GM21360 (cell line): ENCODE results near the gene TMEM164.

Experiments
- ATAC-seq: cut with Tn5 transposase; IDR thresholded peaks from one replicate; pipeline ENCODE4 v1.9.1; 2021; ENCODE audit warnings: mild to moderate bottlenecking, moderate library complexity; ENCODE audit not compliant: unreplicated experiment

The TMEM164 gene

GRCh38 chrX:110192516-110192915 is 189.6 kb downstream of the TMEM164 start:
- ATAC-seq: no peak

GRCh38 chrX:110194977-110195376 is 192.1 kb downstream of the TMEM164 start:
- no peak for ATAC-seq

DNA sequence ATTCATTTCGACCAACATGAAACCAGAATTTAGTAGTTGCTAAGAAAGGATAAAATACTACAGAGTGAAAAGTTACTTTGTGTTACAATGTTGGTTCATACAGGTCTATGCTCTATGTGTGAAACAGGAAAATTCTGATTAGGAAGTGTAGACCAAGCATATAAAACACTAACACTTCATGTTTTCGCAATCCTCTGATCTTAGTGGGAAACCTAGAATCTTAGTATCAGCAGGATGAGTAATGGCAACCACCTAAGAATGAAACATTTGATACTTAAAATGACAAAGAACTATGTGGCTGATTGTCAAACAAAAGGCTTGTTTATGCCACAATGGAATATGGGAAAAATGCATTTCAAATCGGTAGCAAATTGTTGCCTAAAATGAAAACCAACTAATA is 198.9 kb downstream of the TMEM164 start:
- no peak for ATAC-seq

GRCh38 chrX:110204986-110205385 is 202.1 kb downstream of the TMEM164 start:
- no peak for ATAC-seq

DNA sequence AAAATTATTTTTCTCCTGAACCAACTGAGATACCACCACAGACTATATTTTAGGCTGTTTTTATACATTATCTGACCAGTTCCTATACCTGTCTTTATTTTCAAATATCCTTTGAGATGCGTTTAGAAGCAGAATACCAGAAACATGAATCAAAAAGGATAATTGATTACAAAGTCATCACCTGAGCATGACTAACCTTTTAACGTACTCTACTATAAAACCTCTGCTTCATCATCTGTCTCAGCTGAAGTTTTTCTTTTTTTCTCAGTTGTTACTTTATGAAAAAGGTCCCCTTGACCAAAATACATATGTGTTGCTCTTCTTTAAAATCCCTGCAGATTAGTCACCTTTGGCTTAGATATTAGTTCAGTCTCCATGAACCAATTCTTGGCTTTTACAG is 205.2 kb downstream of the TMEM164 start:
- ATAC-seq: no peak

DNA sequence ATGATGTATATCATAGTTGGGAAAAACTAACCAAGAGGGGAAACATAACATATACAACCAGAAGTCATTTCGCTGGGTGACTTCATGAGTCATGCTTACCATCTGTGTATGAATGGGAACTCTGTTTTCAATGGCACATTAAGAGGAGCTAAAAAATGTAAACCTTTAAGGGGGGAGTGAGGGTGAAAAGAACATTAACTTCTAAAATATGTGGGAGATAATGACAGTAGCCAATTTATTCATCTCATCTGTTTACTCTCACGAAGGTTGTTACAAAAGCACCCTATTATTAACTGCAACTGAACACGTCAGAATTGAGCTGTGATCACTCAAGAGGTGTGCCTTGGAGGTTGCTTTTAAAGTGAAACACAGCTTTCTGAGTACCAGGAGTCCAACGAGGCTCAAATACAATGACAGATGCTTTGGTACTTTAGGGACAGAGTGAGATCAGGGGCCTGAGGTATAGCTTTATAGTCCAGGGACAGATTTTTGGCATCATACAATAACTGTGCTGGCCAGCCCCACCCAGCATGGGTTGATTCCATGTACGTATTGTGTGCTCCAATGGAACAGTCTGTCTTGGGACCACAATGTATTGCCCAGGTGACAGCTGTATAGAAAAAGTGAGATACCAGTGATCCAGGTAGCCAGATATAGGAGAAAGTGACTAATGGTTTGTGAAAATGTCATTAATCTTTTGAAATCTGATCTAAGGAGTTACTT is 207.7 kb downstream of the TMEM164 start:
- no peak for ATAC-seq

- ATAC-seq: no peak
Measured at GRCh38 chrX:110211340-110211739, 208.4 kb downstream of the TMEM164 start.

- ATAC-seq: no peak
Measured at GRCh38 chrX:110212299-110212698, 209.4 kb downstream of the TMEM164 start.

DNA sequence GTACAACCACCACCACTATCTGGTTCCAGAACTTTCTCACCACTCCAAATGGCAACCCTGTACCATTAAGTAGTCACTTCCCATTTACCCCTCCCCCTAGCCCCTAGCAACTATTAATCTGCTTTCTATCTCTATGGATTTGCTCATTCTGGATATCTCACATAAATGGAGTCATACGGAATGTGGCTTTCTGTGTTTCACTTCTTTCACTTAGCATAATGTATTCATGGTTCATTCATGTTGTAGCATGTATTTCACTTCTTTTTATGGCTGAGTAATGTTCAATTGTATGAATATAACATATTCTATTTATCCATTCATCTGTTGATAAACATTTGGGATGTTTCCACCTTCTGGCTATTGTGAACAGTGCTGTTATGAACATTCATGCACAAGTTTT is 210.3 kb downstream of the TMEM164 start:
- ATAC-seq: no peak

GRCh38 chrX:110214684-110215083 is 211.8 kb downstream of the TMEM164 start:
- ATAC-seq: no peak

DNA sequence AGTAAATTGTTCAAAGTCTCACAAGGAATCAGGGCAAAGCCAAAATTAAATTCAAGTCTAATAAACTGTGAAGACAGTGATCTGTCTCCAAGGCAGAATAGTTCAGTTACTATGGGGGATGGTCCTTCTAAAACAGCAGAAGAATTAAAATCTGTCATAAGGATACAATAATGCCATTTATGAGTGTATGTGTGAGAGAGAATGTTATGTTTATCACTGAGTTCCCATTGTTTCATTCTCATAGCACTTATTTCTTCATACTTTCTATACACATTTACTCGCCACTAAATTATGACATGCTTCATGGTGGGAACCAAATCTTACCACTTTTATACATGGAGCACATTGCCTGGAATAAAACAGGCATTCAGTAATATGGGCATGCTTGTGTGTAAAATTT is 212.5 kb downstream of the TMEM164 start:
- no peak for ATAC-seq

DNA sequence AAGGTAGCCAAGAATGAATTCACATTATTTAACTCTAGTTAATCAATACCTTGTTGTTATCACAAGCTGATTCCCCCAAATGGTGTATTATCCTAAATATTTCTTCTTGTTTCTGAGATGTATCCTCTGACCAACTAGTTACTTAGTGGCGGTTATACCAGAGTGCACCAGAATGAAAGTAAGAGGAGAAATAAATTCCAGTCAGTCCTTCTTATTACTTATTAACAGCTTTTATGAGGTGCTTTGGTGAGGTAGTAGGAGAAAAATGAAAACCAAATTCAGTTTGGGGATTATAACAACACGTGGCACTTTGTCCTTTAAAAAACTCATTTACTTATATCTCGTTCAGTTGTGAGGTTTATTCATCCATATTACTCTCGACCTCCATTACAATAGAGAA is 213.1 kb downstream of the TMEM164 start:
- ATAC-seq: no peak

DNA sequence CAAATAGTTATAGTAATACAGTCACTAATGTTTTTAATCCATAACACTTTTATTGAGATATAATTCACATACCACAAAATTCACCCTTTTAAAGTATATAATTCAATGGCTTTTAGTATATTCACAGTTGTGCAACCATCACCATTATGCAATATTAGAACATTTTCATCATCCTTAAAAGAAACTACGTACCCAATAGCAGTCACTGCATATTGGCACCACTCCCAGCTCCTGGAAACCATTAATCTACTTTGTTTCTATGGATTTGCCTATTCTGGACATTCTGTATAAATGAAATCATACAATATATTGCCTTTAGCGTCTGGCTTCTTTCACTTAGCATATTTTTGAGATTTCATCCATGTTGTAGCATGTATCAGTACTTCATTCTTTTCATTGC is 215.7 kb downstream of the TMEM164 start:
- ATAC-seq: no peak

- ATAC-seq: no peak
Measured at GRCh38 chrX:110219920-110220319, 217.0 kb downstream of the TMEM164 start.

DNA sequence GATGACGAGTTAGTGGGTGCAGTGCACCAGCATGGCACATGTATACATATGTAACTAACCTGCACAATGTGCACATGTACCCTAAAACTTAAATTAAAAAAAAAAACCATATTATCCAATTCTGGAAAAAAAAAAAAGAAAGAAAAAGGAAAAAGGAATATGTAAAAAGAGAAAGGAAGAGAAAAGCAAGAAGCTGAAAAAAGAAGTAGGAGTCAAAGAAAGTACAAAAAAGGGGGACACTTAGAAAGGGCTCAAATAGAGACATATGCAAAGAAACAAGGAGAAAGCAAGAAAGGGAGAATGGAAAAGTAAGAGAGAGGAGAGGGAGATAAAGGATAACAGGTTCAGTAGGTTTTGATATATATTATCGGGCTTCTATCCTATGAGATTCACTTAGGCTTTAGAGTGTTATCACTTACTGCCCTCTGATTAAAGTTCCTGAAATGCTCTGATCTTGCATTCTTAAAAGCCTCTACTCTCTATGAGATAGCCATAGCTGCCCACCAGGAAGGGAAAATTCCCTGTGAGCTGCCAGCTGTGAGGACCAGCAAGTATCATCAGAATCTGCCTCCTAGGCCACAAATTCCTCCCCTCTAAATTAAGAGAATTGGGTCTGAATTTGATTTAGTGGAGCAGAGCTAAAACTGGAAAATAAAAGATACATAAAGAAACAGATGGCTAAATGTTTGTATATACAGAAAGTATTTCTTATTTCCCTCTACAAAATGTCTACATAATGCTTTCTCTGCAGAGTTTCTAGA is 219.8 kb downstream of the TMEM164 start:
- ATAC-seq: no peak

- no peak for ATAC-seq
Measured at GRCh38 chrX:110224926-110225617, 222.2 kb downstream of the TMEM164 start.

GRCh38 chrX:110226931-110227330 is 224.0 kb downstream of the TMEM164 start:
- no peak for ATAC-seq
